GM12892 (cell line): ENCODE measurements around the gene NEK10.

Source experiments
- POLR2A ChIP-seq: IDR thresholded peaks from 2 replicates; pipeline ENCODE4 v1.6.1; 2011; ENCODE audit warnings: low read depth, low read length, control low read depth
- TAF1 ChIP-seq: IDR thresholded peaks from 2 replicates; pipeline ENCODE4 v1.6.1; 2011; ENCODE audit warnings: low read depth, mild to moderate bottlenecking, control low read depth, low read length, borderline replicate concordance

DNA sequence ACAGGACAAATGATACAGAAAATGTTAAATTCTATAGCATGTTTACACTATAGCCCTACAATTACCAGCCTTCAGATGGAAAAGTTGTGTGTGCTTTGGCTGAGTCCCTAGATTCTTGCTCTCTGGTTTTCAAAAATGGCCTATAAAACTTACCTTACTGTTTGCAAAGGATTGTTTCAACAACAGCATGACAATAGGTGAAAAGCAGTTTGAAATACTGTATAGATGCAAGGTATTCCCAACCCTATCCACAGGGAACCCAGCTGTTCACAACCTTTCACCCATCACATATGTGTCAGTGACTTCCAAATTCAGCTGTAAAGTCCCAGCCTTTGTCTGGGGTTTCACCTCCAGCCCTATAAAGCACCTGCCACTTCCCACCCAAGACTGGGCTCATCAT, 97.3 kb downstream of the NEK10 start:
- TF ChIP-seq POLR2A (no peak), TAF1 (no peak)
